GM19463 (cell line): ENCODE results near the gene PRLR.

Experiments
- ATAC-seq: cut with Tn5 transposase; IDR thresholded peaks from one replicate; pipeline ENCODE4 v1.9.1; 2021; ENCODE audit warnings: mild to moderate bottlenecking, moderate library complexity; ENCODE audit not compliant: unreplicated experiment

The PRLR gene

GRCh38 chr5:35091704-35092103 lies 138.6 kb downstream of the PRLR start:
- no peak for ATAC-seq

GRCh38 chr5:35089334-35090314 lies 140.7 kb downstream of the PRLR start:
- peak; percentile 70 for ATAC-seq

GRCh38 chr5:35087991-35088390 lies 142.3 kb downstream of the PRLR start:
- ATAC-seq: no peak

- ATAC-seq: no peak
These were observed 147.1 kb downstream of the PRLR start for GRCh38 chr5:35083150-35083549.

- no peak for ATAC-seq
These were observed 147.8 kb downstream of the PRLR start for GRCh38 chr5:35082530-35082929.

- ATAC-seq: no peak
These were observed 149.2 kb downstream of the PRLR start for GRCh38 chr5:35081134-35081533.

GRCh38 chr5:35073160-35073559 lies 157.1 kb downstream of the PRLR start:
- ATAC-seq: no peak

GRCh38 chr5:35069188-35069587 lies 161.1 kb downstream of the PRLR start:
- ATAC-seq: no peak

GRCh38 chr5:35067985-35068384 lies 162.3 kb downstream of the PRLR start:
- no peak for ATAC-seq

GRCh38 chr5:35066260-35066795 lies 164.0 kb downstream of the PRLR start:
- peak; percentile 96 for ATAC-seq

- no peak for ATAC-seq
These were observed 166.9 kb downstream of the PRLR start for GRCh38 chr5:35063414-35063813.

- no peak for ATAC-seq
These were observed 169.0 kb downstream of the PRLR start for GRCh38 chr5:35061211-35061770.

GRCh38 chr5:35060236-35060635 lies 170.1 kb downstream of the PRLR start:
- no peak for ATAC-seq

GRCh38 chr5:35059251-35059650 lies 171.0 kb downstream of the PRLR start:
- no peak for ATAC-seq

- ATAC-seq: peak; percentile 93
These were observed 171.9 kb downstream of the PRLR start for GRCh38 chr5:35058374-35058788.

- ATAC-seq: no peak
These were observed 173.6 kb downstream of the PRLR start for GRCh38 chr5:35056686-35057085.

GRCh38 chr5:35052838-35053237 lies 177.4 kb downstream of the PRLR start:
- ATAC-seq: no peak

GRCh38 chr5:35050541-35051126 lies 179.7 kb downstream of the PRLR start:
- no peak for ATAC-seq

- no peak for ATAC-seq
These were observed 181.4 kb downstream of the PRLR start for GRCh38 chr5:35048910-35049309.

GRCh38 chr5:35047785-35048404 lies 182.4 kb downstream of the PRLR start, which contains the start of gene AGXT2:
Gene AGXT2, minus strand, starts transcription at chr5:35047949. Its CDS starts 57 bp downstream, at chr5:35047892.
- ATAC-seq: no peak

GRCh38 chr5:35046774-35047173 lies 183.5 kb downstream of the PRLR start:
- ATAC-seq: no peak
